Adrenal gland (tissue), 5 donors: Measurements from ENCODE around the gene BBS1.

ENCODE experiments used
- POLR2A ChIP-seq, 2 donors: fragments of 450-650 bp; IDR thresholded peaks; one replicate each; pipeline ENCODE4 v1.6.1; 2017; ENCODE audit warnings: antibody characterized with exemption in 2 of 2, mild to moderate bottlenecking in 2 of 2, moderate library complexity in 1 of 2
- TF ChIP-seq, protein P1 (sequence below), 6 experiments: fragments of 450-650 bp in 4 of 6; fragments of 200-600 bp in 2 of 6; sonication (generic) in 1 of 6; IDR thresholded peaks; 1 replicate in 5 of 6; 2 replicates in 1 of 6; pipeline versions ENCODE4 v1.5.1 to v1.8.0; 2016 to 2021; ENCODE audit warnings: antibody characterized with exemption in 6 of 6, mild to moderate bottlenecking in 2 of 6, moderate library complexity in 1 of 6
- donor health status: DM: no; HTN: no; CAD: no.

GRCh38 chr11:66555416-66555815 is 45.0 kb downstream of the BBS1 start:
- TF ChIP-seq, protein P1, sequence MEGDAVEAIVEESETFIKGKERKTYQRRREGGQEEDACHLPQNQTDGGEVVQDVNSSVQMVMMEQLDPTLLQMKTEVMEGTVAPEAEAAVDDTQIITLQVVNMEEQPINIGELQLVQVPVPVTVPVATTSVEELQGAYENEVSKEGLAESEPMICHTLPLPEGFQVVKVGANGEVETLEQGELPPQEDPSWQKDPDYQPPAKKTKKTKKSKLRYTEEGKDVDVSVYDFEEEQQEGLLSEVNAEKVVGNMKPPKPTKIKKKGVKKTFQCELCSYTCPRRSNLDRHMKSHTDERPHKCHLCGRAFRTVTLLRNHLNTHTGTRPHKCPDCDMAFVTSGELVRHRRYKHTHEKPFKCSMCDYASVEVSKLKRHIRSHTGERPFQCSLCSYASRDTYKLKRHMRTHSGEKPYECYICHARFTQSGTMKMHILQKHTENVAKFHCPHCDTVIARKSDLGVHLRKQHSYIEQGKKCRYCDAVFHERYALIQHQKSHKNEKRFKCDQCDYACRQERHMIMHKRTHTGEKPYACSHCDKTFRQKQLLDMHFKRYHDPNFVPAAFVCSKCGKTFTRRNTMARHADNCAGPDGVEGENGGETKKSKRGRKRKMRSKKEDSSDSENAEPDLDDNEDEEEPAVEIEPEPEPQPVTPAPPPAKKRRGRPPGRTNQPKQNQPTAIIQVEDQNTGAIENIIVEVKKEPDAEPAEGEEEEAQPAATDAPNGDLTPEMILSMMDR (IDR thresholded peaks at IDR 0.05) = no peak
- no peak for TF ChIP-seq POLR2A (IDR thresholded peaks at IDR 0.05)
